Brain pericyte (primary cell): ENCODE data around the gene SEC11A.
"Not testable (repeated sequence)": the region's sequence is repeated elsewhere in the genome, so short reads cannot be mapped to it uniquely, and the experiment has no call there.

Experiments used
- DNase-seq: peaks from one replicate; pipeline ENCODE4 v3.0.0-alpha.2; 2012; ENCODE audit warnings: low read depth, low spot score

The SEC11A gene

DNA sequence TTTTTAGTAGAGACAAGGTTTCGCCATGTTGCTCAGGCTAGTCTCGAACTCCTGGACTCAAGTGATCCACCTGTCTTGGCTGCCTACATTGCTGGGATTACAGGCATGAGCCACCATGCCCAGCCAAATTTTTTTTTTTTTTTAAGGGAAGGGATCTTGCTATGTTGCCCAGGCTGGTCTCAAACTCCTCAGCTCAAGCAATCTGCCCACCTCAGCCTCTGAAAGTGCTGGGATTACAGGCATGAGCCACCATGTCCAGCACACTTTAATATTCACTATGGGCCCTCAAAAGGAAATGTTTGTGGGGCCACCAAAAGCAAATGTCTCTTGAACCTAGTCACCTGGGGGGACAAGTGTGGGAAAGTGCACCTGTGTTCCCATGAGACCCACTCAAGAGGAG, 73.3 kb downstream of the SEC11A start:
- not testable (repeated sequence) for DNase-seq

DNA sequence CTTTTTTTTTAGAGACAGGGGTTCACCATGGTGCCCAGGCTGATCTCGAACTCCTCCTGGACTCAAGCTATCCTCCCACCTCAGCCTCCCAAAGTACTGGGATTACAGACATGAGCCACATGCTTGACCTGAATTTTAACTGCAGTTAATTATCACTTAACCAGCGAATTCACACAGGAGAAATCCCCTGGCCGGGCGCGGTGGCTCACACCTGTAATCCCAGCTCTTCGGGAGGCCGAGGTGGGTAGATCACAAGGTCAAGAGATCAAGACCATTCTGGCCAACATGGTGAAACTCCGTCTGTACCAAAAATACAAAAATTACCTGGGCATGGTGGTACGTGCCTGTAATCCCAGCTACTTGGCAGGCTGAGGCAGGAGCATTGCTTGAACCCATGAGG, 74.1 kb downstream of the SEC11A start:
- DNase-seq = not testable (repeated sequence)

DNA sequence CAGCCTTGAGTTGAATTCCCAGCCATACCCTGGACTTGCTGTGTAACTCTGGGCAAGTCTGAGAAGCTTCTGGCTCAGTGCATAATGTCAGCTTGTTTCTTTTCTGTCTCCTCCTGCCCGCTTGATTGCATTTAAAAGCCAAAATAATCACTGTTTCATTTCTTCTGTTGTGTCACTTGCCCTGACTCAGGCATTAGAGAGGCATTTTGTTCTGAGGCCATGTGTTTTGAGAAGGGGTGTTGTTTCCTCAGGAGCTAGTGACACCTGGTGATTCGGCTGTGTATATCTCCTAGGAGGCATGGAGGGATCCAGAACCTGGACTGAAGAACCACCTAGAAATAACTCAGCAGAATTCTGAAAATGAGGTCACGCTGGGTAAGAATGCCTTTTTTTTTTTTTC, 77.8 kb downstream of the SEC11A start:
- no peak for DNase-seq

GRCh38 chr15:84634228-84634837, 81.6 kb downstream of the SEC11A start:
- no peak for DNase-seq

GRCh38 chr15:84633311-84634227, 82.4 kb downstream of the SEC11A start:
- DNase-seq = peak; percentile 36

DNA sequence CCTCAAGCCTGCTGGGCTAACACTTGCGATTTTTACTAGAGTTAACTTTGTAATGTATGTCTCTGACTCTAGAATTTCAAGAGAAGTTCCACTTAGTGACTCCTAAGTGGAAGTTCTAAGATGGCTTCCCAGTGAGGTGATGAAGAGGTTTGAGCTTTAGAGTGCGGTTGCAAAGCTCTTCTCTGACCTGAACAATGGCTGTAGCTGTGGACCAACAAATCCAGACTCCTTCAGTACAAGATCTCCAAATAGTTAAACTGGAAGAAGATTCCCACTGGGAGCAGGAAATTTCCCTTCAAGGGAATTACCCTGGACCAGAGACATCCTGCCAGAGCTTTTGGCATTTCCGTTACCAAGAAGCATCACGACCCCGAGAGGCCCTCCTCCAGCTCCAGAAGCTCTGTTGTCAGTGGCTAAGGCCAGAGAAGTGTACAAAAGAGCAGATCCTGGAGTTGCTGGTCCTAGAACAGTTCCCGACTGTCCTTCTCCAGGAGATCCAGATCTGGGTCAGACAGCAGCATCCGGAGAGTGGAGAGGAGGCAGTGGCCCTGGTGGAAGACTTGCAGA, 84.2 kb downstream of the SEC11A start:
- no peak for DNase-seq

GRCh38 chr15:84629033-84629432, 86.9 kb downstream of the SEC11A start:
- DNase-seq = no peak

DNA sequence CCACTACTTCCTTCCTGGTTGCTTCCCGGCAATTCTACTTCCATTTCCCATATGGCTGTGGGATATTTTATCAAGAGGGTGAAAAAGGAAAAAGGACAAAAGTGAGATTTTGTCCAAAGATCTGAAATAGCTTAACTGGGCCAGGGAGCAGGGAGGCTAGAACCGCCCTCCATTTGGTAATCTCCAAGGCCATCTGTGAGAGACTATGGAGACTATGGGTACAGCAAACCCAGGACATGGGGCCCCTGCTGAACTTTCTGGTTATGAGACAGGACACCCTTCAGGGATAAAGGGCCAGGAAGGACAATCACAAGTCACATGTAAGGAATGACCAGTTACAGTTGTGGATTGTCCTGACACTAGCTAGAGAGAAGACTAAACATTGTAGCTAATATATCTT, 90.8 kb downstream of the SEC11A start:
- DNase-seq = no peak

DNA sequence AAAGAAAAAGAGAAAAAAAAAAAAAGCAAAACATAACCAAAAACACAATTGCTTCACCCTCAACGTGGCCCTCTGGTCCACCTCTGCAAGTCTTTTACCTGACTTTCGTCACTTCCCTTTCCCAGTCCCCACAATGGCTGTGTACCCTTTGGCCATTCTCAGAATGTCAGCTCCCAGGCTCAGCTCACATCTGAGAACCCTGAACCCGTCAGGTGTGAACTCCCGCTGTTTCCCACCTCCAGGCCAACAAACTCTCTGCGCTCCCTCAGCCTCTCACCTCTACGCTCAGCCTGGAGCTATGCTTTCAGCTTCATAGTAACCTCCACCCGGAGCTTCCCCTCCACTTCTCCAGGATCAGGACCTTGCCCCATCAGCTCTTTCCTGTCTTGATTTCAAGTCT, 91.6 kb downstream of the SEC11A start:
- DNase-seq = no peak

GRCh38 chr15:84621358-84621979, 94.5 kb downstream of the SEC11A start:
- no peak for DNase-seq

GRCh38 chr15:84620626-84621025, 95.3 kb downstream of the SEC11A start:
- DNase-seq = no peak
